SKM-1 treated with dmso at 0.1 percent for 144 hours (cell line): ENCODE measurements around the gene ABCC2.
"Not testable (repeated sequence)": the region's sequence is repeated elsewhere in the genome, so short reads cannot be mapped to it uniquely, and the experiment has no call there.

Source experiments
- DNase-seq: peaks from one replicate; lab custom pipeline; 2025; ENCODE audit not compliant: unreplicated experiment; lab: John Stamatoyannopoulos, UW

The ABCC2 gene

DNA sequence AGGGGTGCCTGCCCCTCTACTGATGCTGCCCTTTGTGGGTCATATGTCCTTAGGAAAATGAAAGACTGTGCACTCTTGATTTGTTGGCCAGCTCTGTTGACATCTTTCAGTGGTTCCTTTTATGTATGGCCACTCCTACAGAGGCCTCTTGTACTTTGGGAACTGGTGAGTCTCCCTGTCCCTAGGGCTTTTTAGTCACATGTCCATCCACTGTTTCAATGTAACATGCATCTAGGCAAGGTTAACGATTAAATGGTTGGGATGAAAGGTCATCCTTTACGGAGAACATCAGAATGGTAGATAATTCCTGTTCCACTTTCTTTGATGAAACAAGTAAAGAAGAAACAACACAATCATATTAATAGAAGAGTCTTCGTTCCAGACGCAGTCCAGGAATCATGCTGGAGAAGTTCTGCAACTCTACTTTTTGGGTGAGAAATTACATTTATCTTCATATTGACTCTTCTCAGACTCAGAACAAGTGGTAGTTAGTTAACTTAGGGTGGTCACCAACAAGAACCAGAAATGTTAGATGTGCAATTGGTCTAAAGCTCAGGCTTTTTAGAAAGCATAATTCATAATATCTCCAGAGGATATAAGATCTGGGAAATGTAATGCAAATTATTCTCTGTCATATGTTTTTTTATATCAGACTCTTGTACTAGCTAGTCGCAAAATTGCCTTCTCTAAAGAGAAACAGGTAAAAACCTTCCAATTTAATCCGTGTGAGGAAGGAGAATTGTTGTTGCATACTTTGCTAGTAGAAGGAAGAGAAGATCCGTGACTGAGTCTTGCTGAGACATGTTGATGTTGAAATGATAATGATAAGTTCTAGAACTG, at the start of gene ABCC2:
TSS of gene ABCC2 (plus strand) at position 194 of the 840 bp plus-strand sequence. CDS start at position 399, 205 bp downstream.
- no peak for DNase-seq

DNA sequence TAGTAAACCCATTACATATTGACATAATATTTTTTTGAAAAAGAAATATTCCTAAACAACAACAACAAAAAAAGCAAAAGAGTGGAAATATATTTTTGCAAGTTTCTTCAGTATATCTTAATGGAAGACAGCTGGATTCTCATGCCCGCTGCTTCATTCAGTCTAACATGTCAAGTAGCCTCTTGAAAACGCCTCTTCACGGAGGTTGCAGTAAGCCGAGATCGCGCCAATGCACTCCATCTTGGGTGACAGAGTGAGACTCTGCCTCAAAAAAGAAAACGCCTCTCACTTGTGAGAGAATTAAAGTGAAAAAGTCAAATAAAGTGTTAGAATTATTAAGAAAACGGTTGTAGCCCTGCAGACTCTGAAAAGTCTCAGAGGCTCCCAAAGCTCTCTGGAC, 49.1 kb upstream of the ABCC2 start:
- DNase-seq: no peak

DNA sequence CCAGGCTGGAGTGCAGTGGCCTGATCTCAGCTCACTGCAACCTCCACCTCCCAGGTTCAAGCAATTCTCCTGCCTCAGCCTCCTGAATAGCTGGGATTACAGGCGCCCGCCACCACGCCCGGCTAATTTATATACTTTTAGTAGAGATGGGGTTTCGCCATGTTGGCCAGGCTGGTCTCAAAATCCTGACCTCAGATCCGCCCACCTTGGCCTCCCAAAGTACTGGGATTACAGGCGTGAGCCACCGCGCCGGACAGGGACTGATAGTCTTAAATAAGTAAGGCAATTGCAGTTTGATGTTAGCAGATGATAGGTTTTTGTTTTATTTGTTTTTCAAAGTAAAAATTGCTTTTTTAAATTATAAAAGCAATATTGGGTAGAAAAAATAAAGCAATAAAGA, 48.3 kb upstream of the ABCC2 start:
- DNase-seq: not testable (repeated sequence)

DNA sequence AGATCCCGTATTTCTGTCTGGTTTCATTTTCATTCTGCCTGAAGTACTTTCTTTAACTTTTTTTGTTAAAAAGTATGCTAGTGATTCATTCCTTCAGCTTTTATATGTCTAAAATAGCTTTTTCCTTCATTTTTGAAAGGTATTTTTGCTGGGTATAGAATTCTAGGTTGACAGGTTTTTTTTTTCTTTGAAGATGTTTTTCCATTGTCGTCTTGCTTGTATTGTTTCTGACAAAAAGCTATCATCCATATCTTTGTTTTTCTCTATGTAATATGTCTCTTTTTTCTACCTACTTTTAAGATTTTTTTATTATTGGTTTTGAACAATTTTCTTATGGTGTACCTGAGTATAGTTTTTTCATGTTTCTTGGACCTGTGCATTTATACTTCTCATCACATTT, 42.2 kb upstream of the ABCC2 start:
- no peak for DNase-seq

DNA sequence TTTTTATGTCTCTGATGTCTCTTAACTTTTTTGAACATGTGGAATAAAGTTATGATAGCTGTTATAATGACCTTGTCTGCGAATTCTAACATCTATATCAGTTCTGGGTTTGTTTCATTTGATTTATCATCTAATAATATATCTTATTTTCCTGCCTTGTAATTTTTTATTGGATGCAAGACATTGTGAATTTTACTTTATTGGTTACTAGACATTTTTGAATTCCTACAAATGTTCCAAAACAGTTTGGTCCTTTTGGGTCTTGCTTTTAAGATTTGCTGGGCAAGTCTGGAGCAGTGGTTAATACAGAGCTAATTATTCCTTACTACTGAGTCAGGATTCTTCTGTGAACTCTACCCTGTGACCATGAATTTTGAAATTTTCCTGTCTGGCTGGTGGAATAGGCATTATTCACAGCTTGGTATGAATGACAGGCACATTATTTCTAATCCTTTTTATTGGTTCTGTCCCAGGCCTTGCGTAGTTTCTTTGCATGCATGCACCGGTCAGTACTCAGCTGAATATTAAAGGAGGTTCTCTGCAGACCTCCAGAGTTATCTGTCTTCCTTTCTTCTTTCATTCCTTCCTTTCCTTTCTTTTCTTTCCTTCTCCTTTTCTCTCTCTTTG, 41.4 kb upstream of the ABCC2 start:
- no peak for DNase-seq

DNA sequence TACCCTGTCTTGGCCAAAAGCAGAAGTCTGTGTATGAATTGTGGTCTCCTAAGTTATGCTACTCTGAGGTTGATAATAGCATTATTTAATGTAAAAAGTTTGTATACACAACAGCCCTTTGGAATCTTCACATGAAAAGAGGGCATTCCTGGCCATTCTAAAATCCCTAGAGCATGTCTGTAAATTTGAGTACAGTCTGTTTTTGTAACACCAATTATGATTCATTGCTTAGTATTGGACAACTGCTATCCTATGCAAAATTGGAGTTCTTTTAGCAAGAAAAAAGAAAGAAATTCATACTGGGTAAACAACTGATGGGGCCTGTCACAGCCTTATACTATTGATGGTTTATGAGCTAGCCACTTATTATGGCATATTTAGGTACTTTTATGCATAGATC, 40.2 kb upstream of the ABCC2 start:
- no peak for DNase-seq

DNA sequence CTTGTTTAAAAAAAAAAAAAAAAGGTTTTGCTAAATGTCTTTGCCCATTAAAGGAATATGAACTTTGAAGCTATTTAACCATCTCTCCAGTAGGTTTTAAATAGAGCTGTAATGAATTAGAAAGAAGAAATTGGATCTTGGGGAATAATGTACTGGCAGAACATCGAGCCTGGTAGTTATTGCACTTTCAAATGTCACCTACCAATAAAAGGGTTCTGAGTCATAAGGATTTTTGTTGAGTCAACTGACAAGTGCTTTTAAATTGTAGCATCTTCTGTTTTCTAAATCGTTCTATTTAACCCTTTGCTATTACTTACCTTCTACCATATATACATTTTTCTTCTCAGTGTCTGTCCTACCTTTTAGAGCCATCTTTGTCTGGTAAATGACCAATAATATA, 39.7 kb upstream of the ABCC2 start:
- no peak for DNase-seq

DNA sequence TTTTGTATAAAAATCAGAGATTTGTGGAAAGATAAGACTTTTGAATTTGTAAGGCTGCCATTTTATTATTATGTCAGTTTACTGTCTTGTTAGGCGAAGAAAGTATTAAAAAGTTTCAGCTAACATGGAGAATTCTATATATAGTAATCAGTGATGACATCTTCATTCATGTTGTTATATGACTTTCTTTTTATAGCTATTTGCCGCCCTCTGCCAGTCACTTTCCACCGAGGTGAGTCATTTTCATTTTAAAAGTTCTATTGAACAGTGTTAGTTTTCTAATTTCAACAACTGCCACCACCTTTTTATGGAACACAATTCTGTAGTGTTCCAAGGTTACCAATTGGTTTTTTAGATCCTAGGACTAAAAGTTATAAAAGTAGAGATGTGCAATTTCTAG, 38.6 kb upstream of the ABCC2 start:
- DNase-seq: no peak

DNA sequence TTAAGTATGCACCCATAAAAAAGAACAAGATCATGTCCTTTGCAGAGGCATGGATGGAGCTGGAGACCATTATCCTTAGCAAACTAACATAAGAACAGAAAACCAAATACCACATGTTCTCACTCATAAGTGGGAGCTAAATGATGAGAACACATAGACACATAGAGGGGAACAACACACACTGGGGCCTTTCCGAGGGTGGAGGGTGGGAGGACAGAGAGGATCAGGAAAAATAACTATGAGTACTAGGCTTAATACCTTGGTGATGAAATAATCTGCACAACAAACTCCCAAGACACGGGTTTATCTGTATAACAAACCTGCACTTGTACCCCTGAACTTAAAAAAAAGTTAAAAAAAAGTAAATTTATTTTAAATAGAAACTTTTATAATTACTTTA, 36.3 kb upstream of the ABCC2 start:
- DNase-seq: not testable (repeated sequence)

DNA sequence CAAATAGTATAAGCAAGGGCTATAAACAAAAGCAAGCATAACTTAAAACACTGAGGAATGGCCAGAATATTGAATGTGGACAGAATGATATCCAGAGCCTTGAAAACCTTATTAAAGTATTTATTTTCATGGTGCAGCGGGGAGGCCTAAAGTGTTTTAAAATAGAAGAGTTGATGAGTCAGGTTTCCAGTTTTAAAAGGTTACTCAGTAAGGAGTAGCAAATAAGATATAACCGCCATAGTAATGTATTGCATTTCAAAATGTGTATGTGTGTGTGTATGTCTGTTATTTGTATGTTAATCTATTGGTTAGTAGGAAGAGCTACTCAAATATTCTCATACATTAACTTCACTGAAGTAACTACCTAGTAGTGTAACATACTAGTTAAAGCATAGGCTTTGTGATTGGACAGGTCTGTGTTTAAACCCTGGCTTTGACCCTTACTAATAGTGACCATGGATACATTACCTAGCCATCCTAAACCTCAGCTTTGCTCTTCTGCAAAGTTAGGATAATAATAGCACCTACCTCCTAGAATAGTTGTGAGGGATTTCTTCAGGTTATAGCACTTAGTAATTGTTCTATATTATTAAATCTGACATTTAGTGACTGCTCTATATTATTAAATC, 33.5 kb upstream of the ABCC2 start:
- DNase-seq: no peak

DNA sequence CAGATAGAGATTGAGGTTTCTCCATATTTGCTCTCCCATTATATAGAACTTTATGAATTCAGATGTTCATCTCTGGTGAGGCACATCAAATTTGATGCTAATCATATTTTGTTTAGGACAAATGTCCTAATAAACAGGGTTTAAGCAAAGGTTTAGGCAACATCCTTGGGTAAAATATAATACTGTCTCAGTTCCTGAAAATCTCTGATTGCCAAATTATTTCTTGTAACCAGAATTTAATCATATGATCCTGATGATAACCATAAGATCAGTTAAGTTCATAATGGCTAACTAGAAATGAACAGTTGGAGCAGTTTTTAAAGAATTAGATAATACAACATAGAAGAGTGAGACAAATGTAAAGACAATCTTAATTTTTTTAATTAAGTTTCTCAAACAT, 31.8 kb upstream of the ABCC2 start:
- no peak for DNase-seq

DNA sequence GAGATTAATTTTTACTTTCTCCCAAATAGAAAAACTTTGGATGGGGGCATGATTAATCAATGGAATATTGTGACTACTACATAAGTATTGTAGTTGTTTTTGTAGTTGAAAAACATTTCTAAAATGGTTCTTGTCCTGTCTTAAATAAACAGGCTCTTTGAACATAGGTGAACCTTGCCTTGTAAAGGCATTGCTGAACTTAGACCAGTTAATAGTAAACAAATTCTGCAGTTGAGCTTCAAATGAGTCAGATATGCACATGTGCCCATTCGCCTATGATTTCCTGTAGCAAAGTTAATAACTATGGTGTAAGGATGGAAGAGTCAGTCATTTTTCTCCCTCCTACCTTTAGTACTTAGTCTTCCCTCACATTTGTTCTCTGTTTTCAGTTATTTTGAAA, 27.8 kb upstream of the ABCC2 start:
- DNase-seq: no peak

DNA sequence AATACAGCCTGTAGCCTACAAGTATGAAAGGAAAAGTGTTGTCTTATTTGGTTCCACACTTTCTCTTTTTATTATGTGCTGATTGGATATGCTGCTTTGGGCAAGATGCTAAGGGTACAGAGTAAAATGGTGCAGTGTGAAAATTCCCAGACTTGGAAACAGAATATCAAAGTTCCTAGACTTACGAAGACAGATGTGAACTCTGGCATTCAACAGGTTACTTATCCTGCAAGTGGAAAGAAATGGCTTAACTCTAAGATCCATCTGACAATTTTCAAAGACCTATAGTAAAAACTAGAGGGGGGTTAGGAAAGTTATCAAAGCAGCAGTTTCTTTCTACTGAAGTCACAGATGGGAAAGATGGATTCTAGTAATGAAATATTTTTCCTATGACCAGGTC, 26.3 kb upstream of the ABCC2 start:
- DNase-seq: no peak

DNA sequence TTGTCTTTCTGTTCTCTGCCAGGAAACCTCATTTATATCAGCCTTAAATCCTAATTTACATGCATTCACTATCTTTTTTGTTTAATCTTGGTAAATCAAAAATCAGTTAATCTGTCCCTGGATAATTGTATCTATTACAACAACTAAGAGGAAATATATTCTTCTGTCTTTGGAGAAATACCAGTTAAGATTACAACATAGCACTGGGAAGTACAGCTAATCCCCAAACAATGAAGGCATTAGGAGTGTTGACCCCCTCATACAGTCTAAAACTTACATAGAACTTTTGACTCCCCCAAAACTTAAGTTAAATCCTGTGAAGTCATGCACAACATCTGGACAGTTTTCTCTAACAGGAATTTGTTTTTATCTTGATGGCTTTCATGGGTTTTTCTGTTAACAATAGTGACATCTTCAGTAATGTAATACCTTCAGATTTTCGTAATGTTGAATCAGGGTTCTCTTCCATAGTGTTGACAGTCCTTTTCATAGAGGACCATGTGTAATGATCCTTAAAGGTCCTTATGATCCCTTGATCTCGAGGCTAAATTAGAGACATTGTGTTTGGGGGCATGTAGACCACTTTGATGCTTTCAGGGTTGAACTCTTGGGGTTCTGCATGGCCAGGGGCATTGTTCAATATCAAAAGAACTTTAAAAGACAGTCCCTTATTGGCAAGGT, 24.1 kb upstream of the ABCC2 start:
- DNase-seq: no peak

DNA sequence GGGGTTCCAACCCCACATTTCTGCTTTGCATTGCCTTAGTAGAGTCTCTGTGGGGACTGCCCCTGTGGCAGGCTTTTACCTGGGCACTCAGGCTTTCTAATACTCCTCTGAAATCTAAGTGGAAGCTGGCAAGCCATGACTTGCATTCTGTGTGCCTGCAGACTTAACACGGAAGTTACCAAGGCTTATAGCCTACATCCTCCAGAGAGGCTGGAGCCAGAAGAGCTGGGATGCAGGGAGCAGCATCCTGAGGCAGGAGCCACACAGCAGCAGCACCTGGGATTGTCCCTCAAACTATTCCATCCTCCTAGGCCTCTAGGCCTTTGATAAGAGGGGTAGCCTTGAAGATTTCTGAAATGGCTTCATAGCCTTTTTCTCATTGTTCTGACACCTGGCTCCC, 22.1 kb upstream of the ABCC2 start:
- no peak for DNase-seq

DNA sequence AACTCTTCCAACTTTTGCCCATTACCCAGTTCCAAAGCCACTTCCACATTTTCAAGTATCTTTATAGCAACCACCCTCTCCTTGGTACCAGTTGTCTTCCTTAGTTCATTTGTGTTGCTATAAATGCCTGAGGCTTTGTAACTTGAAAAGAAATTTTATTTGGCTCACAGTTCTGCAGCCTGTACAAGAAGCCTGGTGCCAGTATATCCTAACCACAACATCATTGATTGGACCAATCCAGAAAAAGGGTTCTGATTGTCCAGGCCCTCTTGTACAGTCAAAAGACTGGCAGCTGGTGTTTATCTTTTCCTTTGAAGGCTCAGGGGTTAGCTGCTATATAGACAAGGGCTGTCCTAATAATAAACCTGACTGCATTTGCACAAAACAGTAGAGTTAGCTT, 21.1 kb upstream of the ABCC2 start:
- DNase-seq: no peak

DNA sequence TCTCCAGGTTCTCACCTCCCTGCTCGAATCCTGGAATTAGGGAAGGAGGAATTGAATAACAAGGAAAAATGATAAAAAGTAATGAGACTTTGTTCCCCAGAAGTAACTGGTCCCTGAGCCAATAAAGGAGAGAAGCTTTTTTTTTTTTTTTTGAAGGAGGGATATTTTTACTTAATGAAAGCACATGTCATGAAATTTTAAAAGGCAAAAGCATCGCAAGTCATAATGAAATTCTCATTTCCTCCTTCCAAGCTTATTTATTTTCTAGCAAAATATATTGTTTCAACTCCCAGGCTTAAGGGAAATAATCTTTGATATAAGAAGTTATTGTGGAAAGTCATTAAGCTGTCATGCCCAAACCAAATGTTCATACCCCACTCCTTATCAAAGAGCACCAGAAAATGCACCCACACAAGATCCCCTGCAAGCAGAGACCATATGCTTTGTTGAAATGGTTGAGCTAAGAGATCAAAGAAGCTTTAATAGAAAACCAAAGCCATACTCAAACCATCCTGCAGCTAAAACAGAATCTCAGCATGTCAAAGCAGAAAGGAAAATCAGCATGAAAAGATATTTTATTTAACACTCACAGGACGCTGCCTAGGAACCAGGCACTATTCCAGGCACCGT, 16.7 kb upstream of the ABCC2 start:
- DNase-seq: no peak

DNA sequence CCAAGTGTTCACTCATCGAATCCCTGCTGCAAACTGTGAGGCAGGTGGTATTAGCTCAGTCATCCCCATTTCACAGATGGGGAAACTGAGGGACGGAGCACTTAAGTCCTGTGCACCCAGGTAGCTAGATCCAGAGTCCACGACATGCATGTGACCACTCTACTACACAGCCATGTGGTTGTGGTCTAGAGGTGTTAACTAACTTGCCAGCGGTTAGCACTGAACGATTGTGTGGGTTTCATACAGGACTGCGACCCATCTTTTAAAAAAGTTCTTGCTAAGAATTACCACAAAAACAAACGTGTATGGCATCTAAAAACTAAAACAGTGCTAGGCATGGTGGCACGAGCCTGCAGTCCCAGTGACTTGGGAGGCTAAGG, 16.1 kb upstream of the ABCC2 start:
- no peak for DNase-seq

DNA sequence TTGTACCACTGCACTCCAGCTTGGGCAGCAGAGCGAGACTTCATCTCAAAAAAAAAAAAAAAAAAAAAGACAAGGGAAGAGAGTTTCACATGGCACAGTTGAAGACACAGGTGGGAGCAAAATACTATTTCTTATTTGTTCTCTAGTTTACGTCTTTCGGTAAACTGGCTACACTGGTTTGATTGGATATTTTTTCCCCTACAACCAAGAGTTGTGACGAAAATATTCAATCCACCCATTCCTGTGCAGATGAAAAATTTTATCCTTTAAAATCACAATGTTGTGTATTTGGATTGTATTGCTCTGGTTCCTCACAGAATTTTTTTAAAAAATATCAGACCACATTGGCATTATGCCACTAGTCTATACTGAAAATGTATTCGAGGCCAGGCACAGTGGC, 14.5 kb upstream of the ABCC2 start:
- DNase-seq: no peak

DNA sequence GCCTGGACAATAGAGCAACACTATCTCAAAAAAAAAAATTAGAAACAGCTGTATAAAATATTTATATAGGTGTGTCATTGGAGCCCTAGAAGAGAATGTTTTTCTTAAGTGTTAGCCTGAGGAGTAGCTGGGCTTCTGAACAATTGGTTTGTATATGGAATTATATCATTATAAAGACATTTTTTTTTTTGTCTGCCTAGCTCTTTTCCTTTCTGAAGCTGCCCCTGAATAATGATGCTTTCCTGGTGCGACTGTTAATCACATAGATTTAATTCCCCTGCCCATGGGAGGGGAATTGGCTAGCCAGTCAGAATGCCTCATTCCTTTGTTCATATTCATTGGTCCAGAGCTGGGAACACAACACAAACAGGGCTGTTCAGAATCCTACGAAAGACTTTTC, 13.9 kb upstream of the ABCC2 start:
- DNase-seq: no peak

DNA sequence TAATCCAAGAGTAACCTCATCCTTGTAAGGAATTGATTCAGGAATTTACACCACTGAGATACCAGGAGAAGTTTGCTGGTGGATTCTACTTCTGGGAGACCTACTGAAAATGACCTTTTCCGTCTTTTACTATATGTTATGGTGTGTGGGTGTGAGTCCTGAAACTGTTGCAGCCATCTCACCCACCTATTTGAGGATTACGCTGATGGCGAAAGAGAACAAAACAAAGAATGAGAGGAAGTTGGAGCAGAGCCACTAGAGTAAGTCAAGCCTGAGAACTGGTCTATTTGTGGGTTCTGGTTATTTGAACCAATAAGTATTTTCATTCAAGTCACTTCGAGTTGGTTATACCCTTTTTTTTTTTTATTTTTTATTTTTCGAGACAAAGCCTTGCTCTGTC, 12.7 kb upstream of the ABCC2 start:
- DNase-seq: no peak
